IMR-90 (cell line): ENCODE results near the gene SH2D6. TPM values are rescaled to one million over a fixed set of nuclear protein-coding genes. Genes with fewer than 3 reads are reported as not detected.

ENCODE experiments used
- ATAC-seq: fragments of 200-7000 bp; cut with Tn5 transposase; 2 replicates; pipeline ENCODE4 v1.9.1; 2020; ENCODE audit warnings: low read depth, mild to moderate bottlenecking, moderate library complexity
- BruUV-seq: library from RNA; stranded (reverse); fragments of 400-500 nt; replicated peaks from 2 replicates; lab custom pipeline; 2021; lab: Mats Ljungman, UMichigan
- CTCF ChIA-PET: fragments of 300-600 bp; formaldehyde crosslinking; extraction: SDS; loops from one replicate; lab custom pipeline; 2021; ENCODE audit warnings: antibody characterized with exemption; lab: Yijun Ruan, JAX
- POLR2A ChIA-PET: fragments of 300-600 bp; sonication (Branson Sonifier 250); formaldehyde crosslinking; loops from one replicate; lab custom pipeline; 2022; ENCODE audit warnings: antibody characterized with exemption; ENCODE audit not compliant: unreplicated experiment; lab: Charles Lee
- DNase-seq: peaks from one replicate; pipeline ENCODE4 v3.0.0; 2013
- H2AFZ ChIP-seq: replicated peaks from 2 replicates; pipeline ENCODE3; 2013; ENCODE audit warnings: low read length, mild to moderate bottlenecking; ENCODE audit not compliant: poor library complexity
- H2AK5ac ChIP-seq: 2 replicates; pipeline ENCODE4 v1.6.1; 2013; ENCODE audit warnings: low read depth, low read length, inconsistent platforms
- H2AK9ac ChIP-seq: replicated peaks from 2 replicates; pipeline ENCODE3; 2013; ENCODE audit warnings: mild to moderate bottlenecking, low read depth, low read length, moderate library complexity; ENCODE audit not compliant: poor library complexity
- H2BK120ac ChIP-seq: 2 replicates; pipeline ENCODE4 v1.6.1; 2013; ENCODE audit warnings: low read depth, low read length, inconsistent platforms
- H2BK15ac ChIP-seq: 3 replicates; pipeline ENCODE4 v1.6.1; 2013; ENCODE audit warnings: low read depth, low read length, inconsistent platforms
- H2BK20ac ChIP-seq: 2 replicates; pipeline ENCODE4 v1.6.1; 2013; ENCODE audit warnings: low read depth, mild to moderate bottlenecking, inconsistent platforms, low read length, moderate library complexity
- H2BK5ac ChIP-seq: 2 replicates; pipeline ENCODE4 v1.6.1; 2013; ENCODE audit warnings: mild to moderate bottlenecking, low read depth, low read length, inconsistent platforms; ENCODE audit not compliant: poor library complexity, severe bottlenecking
- H3K14ac ChIP-seq: replicated peaks from 2 replicates; pipeline ENCODE4 v1.6.1; 2013; ENCODE audit warnings: low read depth, low read length, inconsistent platforms
- H3K18ac ChIP-seq: 2 replicates; pipeline ENCODE4 v1.6.1; 2013; ENCODE audit warnings: low read depth, low read length, control low read depth
- H3K23ac ChIP-seq: 2 replicates; pipeline ENCODE4 v1.6.1; 2013; ENCODE audit warnings: low read depth, low read length, inconsistent platforms
- H3K27ac ChIP-seq: 2 replicates; pipeline ENCODE4 v1.5.1; 2013; ENCODE audit warnings: mild to moderate bottlenecking, control low read depth, low read length; ENCODE audit not compliant: insufficient read depth
- H3K27me3 ChIP-seq: 2 replicates; pipeline ENCODE4 v1.6.1; 2013; ENCODE audit warnings: low read length; ENCODE audit not compliant: control insufficient read depth, insufficient read depth
- H3K36me3 ChIP-seq: 2 replicates; pipeline ENCODE4 v1.6.1; 2013; ENCODE audit warnings: low read length, mixed read lengths; ENCODE audit not compliant: control insufficient read depth, insufficient read depth
- H3K4ac ChIP-seq: 2 replicates; pipeline ENCODE4 v1.6.1; 2013; ENCODE audit warnings: low read depth, low read length, inconsistent platforms
- H3K4me1 ChIP-seq: 2 replicates; pipeline ENCODE4 v1.6.1; 2013; ENCODE audit warnings: low read length, mixed read lengths; ENCODE audit not compliant: control insufficient read depth, insufficient read depth
- H3K4me2 ChIP-seq: 2 replicates; pipeline ENCODE4 v1.6.1; 2013; ENCODE audit warnings: low read depth, mild to moderate bottlenecking, control low read depth, low read length, moderate library complexity
- H3K4me3 ChIP-seq: 2 replicates; pipeline ENCODE4 v1.5.1; 2013; ENCODE audit warnings: low read depth, mild to moderate bottlenecking, control low read depth, low read length, moderate library complexity; ENCODE audit not compliant: insufficient read depth
- H3K56ac ChIP-seq: 2 replicates; pipeline ENCODE4 v1.6.1; 2013; ENCODE audit warnings: low read length, inconsistent platforms; ENCODE audit not compliant: insufficient read depth; ENCODE audit errors: extremely low read depth
- H3K79me1 ChIP-seq, 2 experiments: 2 replicates each; pipeline ENCODE4 v1.6.1; 2013; ENCODE audit warnings: low read length in 2 of 2, inconsistent platforms in 1 of 2, low read depth in 1 of 2
- H3K9ac ChIP-seq: 2 replicates; pipeline ENCODE4 v1.6.1; 2013; ENCODE audit warnings: low read depth, low read length, control low read depth
- H3K9me1 ChIP-seq: 2 replicates; pipeline ENCODE4 v1.6.1; 2013; ENCODE audit warnings: low read length, inconsistent platforms; ENCODE audit not compliant: insufficient read depth
- H3K9me3 ChIP-seq: 2 replicates; pipeline ENCODE4 v1.6.1; 2013; ENCODE audit warnings: low read length; ENCODE audit not compliant: control insufficient read depth, insufficient read depth
- H4K20me1 ChIP-seq: 2 replicates; pipeline ENCODE4 v1.6.1; 2013; ENCODE audit warnings: low read length, inconsistent platforms; ENCODE audit not compliant: insufficient read depth
- H4K5ac ChIP-seq: 2 replicates; pipeline ENCODE4 v1.6.1; 2013; ENCODE audit warnings: mild to moderate bottlenecking, low read depth, low read length, control low read depth
- H4K8ac ChIP-seq, 2 experiments: 2 replicates each; pipeline ENCODE4 v1.6.1; 2013; ENCODE audit warnings: low read depth in 2 of 2, low read length in 2 of 2, control low read depth in 1 of 2, inconsistent platforms in 1 of 2
- H4K91ac ChIP-seq: 2 replicates; pipeline ENCODE4 v1.6.1; 2013; ENCODE audit warnings: low read depth, low read length, inconsistent platforms; ENCODE audit not compliant: insufficient read depth
- BHLHE40 ChIP-seq: fragments of 150-350 bp; IDR thresholded peaks from 2 replicates; pipeline ENCODE4 v1.6.1; 2016; ENCODE audit warnings: mild to moderate bottlenecking, low read depth, low read length
- CEBPB ChIP-seq: IDR thresholded peaks from 2 replicates; pipeline ENCODE4 v1.6.1; 2012; ENCODE audit warnings: low read depth, low read length, improper control_type of control experiment
- CHD1 ChIP-seq: IDR thresholded peaks from 2 replicates; pipeline ENCODE4 v1.6.1; 2012; ENCODE audit warnings: low read depth, low read length, improper control_type of control experiment
- ELK1 ChIP-seq: fragments of 150-350 bp; IDR thresholded peaks from 2 replicates; pipeline ENCODE4 v1.6.1; 2016; ENCODE audit warnings: low read depth, mild to moderate bottlenecking, low read length, moderate library complexity, borderline replicate concordance
- FOS ChIP-seq: fragments of 150-350 bp; IDR thresholded peaks from 2 replicates; pipeline ENCODE4 v1.6.1; 2016; ENCODE audit warnings: low read depth, low read length
- MAFK ChIP-seq: IDR thresholded peaks from 2 replicates; pipeline ENCODE4 v1.6.1; 2012; ENCODE audit warnings: low read depth, low read length, improper control_type of control experiment
- MAZ ChIP-seq: IDR thresholded peaks from 2 replicates; pipeline ENCODE4 v1.6.1; 2012; ENCODE audit warnings: low read depth, mild to moderate bottlenecking, low read length, improper control_type of control experiment, moderate library complexity, borderline replicate concordance
- MXI1 ChIP-seq: IDR thresholded peaks from 2 replicates; pipeline ENCODE4 v1.6.1; 2012; ENCODE audit warnings: low read depth, mild to moderate bottlenecking, low read length, moderate library complexity, borderline replicate concordance
- NFE2L2 ChIP-seq: fragments of 150-350 bp; IDR thresholded peaks from 2 replicates; pipeline ENCODE4 v1.6.1; 2016; ENCODE audit warnings: low read depth, mild to moderate bottlenecking, low read length
- POLR2A ChIP-seq: IDR thresholded peaks from 2 replicates; pipeline ENCODE4 v1.6.1; 2012; ENCODE audit warnings: mild to moderate bottlenecking, low read depth, low read length
- RAD21 ChIP-seq: IDR thresholded peaks from 2 replicates; pipeline ENCODE4 v1.6.1; 2012; ENCODE audit warnings: low read length, improper control_type of control experiment
- RCOR1 ChIP-seq: IDR thresholded peaks from 2 replicates; pipeline ENCODE4 v1.6.1; 2012; ENCODE audit warnings: mild to moderate bottlenecking, low read length, improper control_type of control experiment; ENCODE audit not compliant: insufficient replicate concordance
- RFX5 ChIP-seq: IDR thresholded peaks from 2 replicates; pipeline ENCODE4 v1.8.0; 2012; ENCODE audit warnings: low read depth, mild to moderate bottlenecking, low read length, moderate library complexity
- USF2 ChIP-seq: fragments of 150-350 bp; IDR thresholded peaks from 2 replicates; pipeline ENCODE4 v1.6.1; 2017; ENCODE audit warnings: mild to moderate bottlenecking, antibody characterized with exemption, low read length, low read depth
- WGBS, 2 experiments: methylation state at CpG; one replicate each; pipeline versions ENCODE4 v1.1.5 to v1.1.7; 2013; ENCODE audit warnings: missing lambda C conversion rate in 2 of 2; ENCODE audit not compliant: insufficient read length in 1 of 2; ENCODE audit errors: extremely low coverage in 2 of 2; 5-methylcytosine and 5-hydroxymethylcytosine counted together
- dilution Hi-C: fragments of 300-500 bp; cut with HindIII; formaldehyde crosslinking; loops from one replicate; pipeline ENCODE4 v1.14.3; 2018; ENCODE audit warnings: low sequenced_read_pairs; ENCODE audit not compliant: unreplicated experiment
- in situ Hi-C: fragments of 300-500 bp; cut with MboI; formaldehyde crosslinking; loops from 3 replicates; pipeline ENCODE4 v1.14.3; 2019; ENCODE audit warnings: low sequenced_read_pairs, inconsistent platforms, mixed read lengths
- intact Hi-C: fragments of 100-400 bp; cut with micrococcal nuclease; formaldehyde crosslinking; loops from 2 replicates; pipeline ENCODE4 v1.10.0; 2022
- polyA plus RNA-seq, 3 experiments: library from polyadenylated mRNA; depleted of rRNA; stranded (reverse); fragments of >200 nt; gene quantifications; 2 replicates each; pipeline ENCODE4 v1.2.3, GENCODE V29; 2012; ENCODE audit warnings: low replicate concordance in 1 of 3
- total RNA-seq: library from RNA; depleted of rRNA; stranded (reverse); fragments of >200 nt; gene quantifications from 2 replicates; pipeline ENCODE4 v1.2.3, GENCODE V29; 2012

The SH2D6 gene
- total and polyA plus RNA-seq, 2 of the 4 experiments (the other 2 are of a cell fraction): 0.32 to 0.36 TPM

- no peak for TF ChIP-seq RCOR1
- TF ChIP-seq RFX5: no peak
- TF ChIP-seq RAD21: no peak
- no peak for TF ChIP-seq FOS
- no peak for TF ChIP-seq CHD1
- TF ChIP-seq MXI1: no peak
- TF ChIP-seq CEBPB: no peak
- no peak for TF ChIP-seq BHLHE40
- TF ChIP-seq USF2: no peak
- TF ChIP-seq MAFK: no peak
- no peak for TF ChIP-seq ELK1
- no peak for TF ChIP-seq NFE2L2
- no peak for TF ChIP-seq POLR2A
- no peak for TF ChIP-seq MAZ
- H2BK5ac ChIP-seq: no peak overlapping the region
Observed at GRCh38 chr2:85400023-85400422, 18.5 kb upstream of the SH2D6 start.

More at GRCh38 chr2:85400023-85400422, 18.5 kb upstream of the SH2D6 start:
- Histone ChIP-seq H4K5ac (no peak overlapping the region), H2BK20ac (no peak overlapping the region), H4K20me1 (no peaks in the 10 kb centered on the region; the same call in 1 of the 2 replicates), H3K79me1 (no peaks in the 10 kb centered on the region; a peak in 1 of 4 replicates), H3K9me1 (no peaks in the 10 kb centered on the region), H3K18ac (no peak overlapping the region), H3K23ac (no peak overlapping the region), H3K14ac (no peak overlapping the region), H3K9me3 (no peaks in the 10 kb centered on the region), H4K91ac (no peak overlapping the region), H3K4me3 (no peak overlapping the region), H2BK15ac (no peak overlapping the region), H2AK9ac (peak overlapping the region; percentile 42), H3K27me3 (no peaks in the 10 kb centered on the region), H3K4ac (no peak overlapping the region), H2AFZ (no peak overlapping the region), H3K4me1 (no peaks in the 10 kb centered on the region), H3K56ac (no peak overlapping the region), H3K4me2 (no peak overlapping the region), H2AK5ac (no peak overlapping the region), H3K36me3 (peaks cover 14% of the 10 kb centered on the region), H3K9ac (no peak overlapping the region), H4K8ac (no peak overlapping the region), H3K27ac (no peak overlapping the region), H2BK120ac (no peak overlapping the region)
- intact Hi-C loops: no loop called here
- DNase-seq (no peak), ATAC-seq (no peak)
- 83% methylated on average over 2 of the region's 8 CpGs; no CpG with 5 or more reads in 1 of the 2 experiments for WGBS, 2 experiments
- BruUV-seq: no TSS peak
- in situ Hi-C loops: no loop called here
- ChIA-PET CTCF (no interaction called here), POLR2A (no interaction called here)
- dilution Hi-C loops: no loop called here
